Stomach (tissue), 9 donors: ENCODE results near the gene RPL13A. TPM values are rescaled to one million over a fixed set of nuclear protein-coding genes. Genes with fewer than 3 reads are reported as not detected.

Experiments
- DNase-seq, 2 donors: peaks; one replicate each; pipeline versions ENCODE4 v3.0.0 to v3.0.0-alpha.2; 2013 to 2019
- H3K27ac ChIP-seq, 5 donors: fragments of 200-600 bp in 4 of 5; sonication (generic) in 4 of 5; one replicate each; pipeline ENCODE4 v1.5.1; 2013 to 2019; ENCODE audit warnings: mild to moderate bottlenecking in 1 of 5, moderate library complexity in 1 of 5
- H3K27me3 ChIP-seq, 3 donors: fragments of 200-600 bp; sonication (generic); one replicate each; pipeline ENCODE4 v1.5.1; 2017 to 2019; ENCODE audit warnings: mixed run types in 1 of 3
- H3K36me3 ChIP-seq, 4 donors: fragments of 200-600 bp; sonication (generic); 1 replicate in 3 of 4; 2 replicates in 1 of 4; pipeline ENCODE4 v1.5.1; 2016 to 2019
- H3K4me1 ChIP-seq, 4 donors: fragments of 200-600 bp; sonication (generic); one replicate each; pipeline ENCODE4 v1.5.1; 2016 to 2019
- H3K4me3 ChIP-seq, 4 donors: fragments of 200-600 bp; sonication (generic) in 3 of 4; one replicate each; pipeline ENCODE4 v1.5.1; 2016 to 2019; ENCODE audit warnings: mild to moderate bottlenecking in 1 of 4
- H3K9me3 ChIP-seq, 4 donors: fragments of 200-600 bp; sonication (generic); one replicate each; pipeline ENCODE4 v1.5.1; 2016 to 2019
- EP300 ChIP-seq: sonication (generic); formaldehyde crosslinking; IDR thresholded peaks from one replicate; pipeline ENCODE4 v1.6.1; 2017; ENCODE audit warnings: antibody characterized with exemption
- POLR2A ChIP-seq, 4 donors: fragments of 450-650 bp; IDR thresholded peaks; one replicate each; pipeline ENCODE4 v1.6.1; 2016; ENCODE audit warnings: antibody characterized with exemption in 4 of 4, control low read depth in 2 of 4, mild to moderate bottlenecking in 1 of 4, moderate library complexity in 1 of 4
- POLR2AphosphoS5 ChIP-seq, 3 donors: sonication (generic); formaldehyde crosslinking; IDR thresholded peaks; one replicate each; pipeline ENCODE4 v1.6.1; 2016; ENCODE audit warnings: antibody characterized with exemption in 3 of 3
- WGBS, 5 donors: extraction: QIAGEN DNeasy Blood & Tissue Kit in 3 of 5; methylation state at CpG; one replicate each; pipeline versions ENCODE4 v1.1.5 to v1.1.7; 2013 to 2018; 5-methylcytosine and 5-hydroxymethylcytosine counted together
- intact Hi-C: fragments of 100-400 bp; cut with DNase I; formaldehyde crosslinking; loops from one replicate; pipeline ENCODE4 v1.15.1; 2023; ENCODE audit warnings: low total_unique reads
- polyA plus RNA-seq, 3 donors: library from polyadenylated mRNA; stranded (reverse); fragments of 200-250 nt; gene quantifications; one replicate each; pipeline ENCODE4 v1.2.3, GENCODE V29; 2013
- total RNA-seq, 5 donors: library from RNA; depleted of rRNA; stranded (reverse); fragments of >200 nt; gene quantifications; one replicate each; pipeline versions ENCODE4 v1.1.0 to v1.2.3, GENCODE V29; 2014 to 2016
- TF ChIP-seq, protein P1 (sequence below), 7 experiments: fragments of 450-650 bp in 4 of 7; fragments of 200-600 bp in 3 of 7; sonication (generic) in 3 of 7; IDR thresholded peaks; one replicate each; pipeline ENCODE4 v1.5.1; 2016 to 2019; ENCODE audit warnings: antibody characterized with exemption in 7 of 7, control low read depth in 2 of 7, mild to moderate bottlenecking in 1 of 7
- donor health status: healthy with polysubstance abuse.
- donor health status: Bipolar disorder and iron deficiency.
- donor health status: healthy.

RPL13A gene
- total and polyA plus RNA-seq, 8 donors: 2,540 to 5,817 (median 3,195) TPM

DNA sequence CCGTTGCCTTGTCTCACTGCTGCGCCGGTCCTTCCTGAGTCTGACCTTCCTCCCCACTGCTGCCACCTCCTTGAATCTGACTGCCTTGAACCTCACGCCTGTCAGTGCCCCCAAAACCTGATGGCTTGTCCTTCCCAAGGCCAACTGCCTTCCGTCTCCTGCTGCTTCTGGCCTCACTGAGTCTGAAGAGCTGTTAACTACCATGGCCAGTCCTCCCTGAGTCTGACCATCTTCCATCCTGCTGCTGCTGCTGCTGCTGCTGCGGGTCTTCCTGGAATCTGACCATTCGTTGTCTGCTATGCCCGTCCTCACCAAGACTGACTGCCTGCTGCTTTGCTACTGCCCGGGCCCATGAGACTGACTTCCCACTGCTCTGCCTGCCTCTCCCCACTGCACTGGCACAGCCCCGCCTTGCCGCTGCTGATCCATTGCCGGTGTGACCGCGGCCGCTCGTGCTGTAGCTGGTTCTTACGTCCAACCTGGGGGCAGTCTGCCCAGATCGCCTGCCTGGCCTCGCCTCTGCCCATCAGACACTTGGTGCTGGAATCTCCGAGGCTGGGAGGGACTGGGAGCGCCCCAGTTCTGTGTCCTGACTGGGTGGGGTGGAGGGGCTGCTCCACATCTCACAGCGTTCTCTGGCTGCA lies 37.5 kb downstream of the RPL13A start:
- DNase-seq: no peak
- 82 to 88% (median 86%) methylated on average over 19 to 22 of the region's 22 CpGs for WGBS, 5 donors
- TF ChIP-seq, protein P1, sequence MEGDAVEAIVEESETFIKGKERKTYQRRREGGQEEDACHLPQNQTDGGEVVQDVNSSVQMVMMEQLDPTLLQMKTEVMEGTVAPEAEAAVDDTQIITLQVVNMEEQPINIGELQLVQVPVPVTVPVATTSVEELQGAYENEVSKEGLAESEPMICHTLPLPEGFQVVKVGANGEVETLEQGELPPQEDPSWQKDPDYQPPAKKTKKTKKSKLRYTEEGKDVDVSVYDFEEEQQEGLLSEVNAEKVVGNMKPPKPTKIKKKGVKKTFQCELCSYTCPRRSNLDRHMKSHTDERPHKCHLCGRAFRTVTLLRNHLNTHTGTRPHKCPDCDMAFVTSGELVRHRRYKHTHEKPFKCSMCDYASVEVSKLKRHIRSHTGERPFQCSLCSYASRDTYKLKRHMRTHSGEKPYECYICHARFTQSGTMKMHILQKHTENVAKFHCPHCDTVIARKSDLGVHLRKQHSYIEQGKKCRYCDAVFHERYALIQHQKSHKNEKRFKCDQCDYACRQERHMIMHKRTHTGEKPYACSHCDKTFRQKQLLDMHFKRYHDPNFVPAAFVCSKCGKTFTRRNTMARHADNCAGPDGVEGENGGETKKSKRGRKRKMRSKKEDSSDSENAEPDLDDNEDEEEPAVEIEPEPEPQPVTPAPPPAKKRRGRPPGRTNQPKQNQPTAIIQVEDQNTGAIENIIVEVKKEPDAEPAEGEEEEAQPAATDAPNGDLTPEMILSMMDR (IDR thresholded peaks at IDR 0.05): no peak
- no peak for TF ChIP-seq POLR2A (IDR thresholded peaks at IDR 0.05)
- TF ChIP-seq POLR2AphosphoS5 (IDR thresholded peaks at IDR 0.05): no peak
- no peak for TF ChIP-seq EP300
- H3K4me1 ChIP-seq: peaks cover 0 to 25% (median 19%) of the 10 kb centered on the region in 4 donors
- H3K36me3 ChIP-seq: peaks cover 0 to 49% (median 44%) of the 10 kb centered on the region in 4 donors
- H3K27ac ChIP-seq: no peak overlapping the region
- intact Hi-C loops: no loop called here
- no peak overlapping the region for H3K4me3 ChIP-seq
- no peaks in the 10 kb centered on the region for H3K9me3 ChIP-seq
- H3K27me3 ChIP-seq: no peaks in the 10 kb centered on the region

DNA sequence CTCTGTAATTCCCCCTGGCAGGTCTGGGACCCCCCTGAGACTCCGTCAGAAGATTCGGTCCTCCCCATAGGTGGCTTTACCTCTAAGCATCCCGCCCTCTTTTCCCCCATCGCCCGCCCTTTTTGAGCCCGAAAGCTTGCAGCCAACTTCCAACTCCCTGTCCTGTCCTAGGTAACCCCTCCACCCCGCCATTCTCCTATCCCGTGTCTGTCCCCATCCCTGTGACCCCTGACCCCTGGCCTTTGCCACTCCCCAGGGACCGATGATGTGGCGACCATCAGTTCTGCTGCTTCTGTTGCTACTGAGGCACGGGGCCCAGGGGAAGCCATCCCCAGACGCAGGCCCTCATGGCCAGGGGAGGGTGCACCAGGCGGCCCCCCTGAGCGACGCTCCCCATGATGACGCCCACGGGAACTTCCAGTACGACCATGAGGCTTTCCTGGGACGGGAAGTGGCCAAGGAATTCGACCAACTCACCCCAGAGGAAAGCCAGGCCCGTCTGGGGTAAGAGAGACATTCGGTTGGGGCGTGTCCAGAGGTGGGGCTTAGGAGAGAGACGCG lies 40.9 kb downstream of the RPL13A start:
- Histone ChIP-seq H3K27ac (peak overlapping the region in 3 of 5 donors; percentile 24 to 74 (median 72)), H3K4me3 (peak overlapping the region; percentile 35 to 49 (median 43)), H3K4me1 (peaks cover 3 to 31% (median 20%) of the 10 kb centered on the region in 4 donors), H3K27me3 (no peaks in the 10 kb centered on the region), H3K36me3 (peaks cover 0 to 32% (median 24%) of the 10 kb centered on the region in 4 donors), H3K9me3 (no peaks in the 10 kb centered on the region)
- 58 to 76% (median 62%) methylated on average over 23 to 25 of the region's 25 CpGs for WGBS, 5 donors
- no peak for DNase-seq
- no peak for TF ChIP-seq POLR2A (IDR thresholded peaks at IDR 0.05)
- no peak for TF ChIP-seq EP300
- no peak for TF ChIP-seq POLR2AphosphoS5 (IDR thresholded peaks at IDR 0.05)
- TF ChIP-seq, protein P1 (IDR thresholded peaks at IDR 0.05): no peak
- intact Hi-C loops: no loop called here

DNA sequence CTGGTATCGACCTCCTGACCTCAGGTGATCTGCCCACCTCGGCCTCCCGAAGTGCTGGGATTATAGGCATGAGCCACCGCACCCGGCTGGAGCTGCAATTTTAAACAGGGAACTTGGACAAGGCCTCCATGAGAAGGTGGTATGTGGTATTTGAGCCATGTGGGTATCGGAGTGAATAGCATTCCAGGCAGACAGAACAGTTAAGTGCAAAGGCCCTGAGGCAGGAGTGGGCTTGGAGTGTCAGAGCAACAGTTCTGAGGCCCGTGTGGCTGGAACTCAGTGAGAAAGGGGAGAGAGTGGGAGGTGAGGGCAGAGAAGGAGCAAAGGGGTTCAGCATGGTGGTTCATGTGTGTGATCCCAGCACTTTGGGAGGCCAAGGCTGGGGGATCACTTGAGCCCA lies 43.3 kb downstream of the RPL13A start:
- TF ChIP-seq POLR2A (IDR thresholded peaks at IDR 0.05) (no peak), EP300 (no peak), POLR2AphosphoS5 (IDR thresholded peaks at IDR 0.05) (no peak)
- TF ChIP-seq, protein P1 (IDR thresholded peaks at IDR 0.05): no peak
- peaks cover 0 to 15% (median 8%) of the 10 kb centered on the region in 4 donors for H3K36me3 ChIP-seq
- no peak for DNase-seq
- peaks cover 11 to 49% (median 32%) of the 10 kb centered on the region in 4 donors for H3K4me1 ChIP-seq
- H3K4me3 ChIP-seq: no peak overlapping the region
- intact Hi-C loops: no loop called here
- H3K27me3 ChIP-seq: no peaks in the 10 kb centered on the region
- no peak overlapping the region for H3K27ac ChIP-seq
- 94 to 97% (median 95%) methylated on average over 6 to 7 of the region's 7 CpGs for WGBS, 5 donors
- no peaks in the 10 kb centered on the region for H3K9me3 ChIP-seq

DNA sequence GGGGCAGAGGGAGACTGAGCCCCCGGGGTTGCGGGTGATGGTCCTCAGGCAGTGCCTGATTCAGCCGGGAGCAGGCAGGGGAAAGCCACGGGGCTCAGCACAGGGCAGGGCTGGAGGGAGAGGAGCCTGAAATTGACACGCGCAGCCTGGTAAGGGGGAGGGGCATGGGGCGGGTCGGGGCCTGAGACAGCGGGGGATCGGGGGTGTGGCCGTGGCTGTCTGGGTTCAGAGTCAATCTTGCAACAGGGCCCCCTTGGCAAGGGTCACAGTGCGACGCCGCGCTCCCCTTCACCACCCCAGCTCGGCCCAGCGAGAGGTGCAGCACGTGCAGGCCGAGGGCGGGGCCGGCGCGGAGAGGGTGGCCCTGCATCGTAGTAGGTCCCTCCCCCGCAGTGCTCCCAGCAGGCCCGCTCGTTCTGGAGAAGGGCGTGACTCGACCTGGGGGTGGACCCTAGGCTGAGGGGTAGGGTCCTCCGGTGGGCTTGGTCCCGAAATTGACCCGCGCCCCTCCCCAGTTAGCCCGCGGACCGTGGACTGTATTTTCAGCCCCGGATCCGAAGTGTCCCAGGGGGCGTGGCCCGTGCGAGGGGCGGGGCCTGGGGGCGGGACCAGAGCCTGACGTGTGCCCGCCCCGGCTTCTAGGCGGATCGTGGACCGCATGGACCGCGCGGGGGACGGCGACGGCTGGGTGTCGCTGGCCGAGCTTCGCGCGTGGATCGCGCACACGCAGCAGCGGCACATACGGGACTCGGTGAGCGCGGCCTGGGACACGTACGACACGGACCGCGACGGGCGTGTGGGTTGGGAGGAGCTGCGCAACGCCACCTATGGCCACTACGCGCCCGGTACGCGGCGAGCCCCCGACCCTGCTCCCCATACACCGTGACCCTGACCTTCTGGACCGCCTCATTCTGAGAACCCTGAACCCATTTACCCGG lies 46.4 kb downstream of the RPL13A start:
- peaks cover 11 to 30% (median 16%) of the 10 kb centered on the region in 4 donors for H3K4me1 ChIP-seq
- H3K36me3 ChIP-seq: peaks cover 2 to 33% (median 20%) of the 10 kb centered on the region in 4 donors
- intact Hi-C loops: no loop called here
- DNase-seq: peak; percentile 82 to 93
- WGBS, 5 donors: 3 to 9% (median 5%) methylated on average over 39 to 87 of the region's 87 CpGs
- peak overlapping the region; percentile 52 to 85 (median 63) for H3K4me3 ChIP-seq
- TF ChIP-seq, protein P1 (IDR thresholded peaks at IDR 0.05): peak in 5 of 7 experiments; percentile 20 to 30 (median 27)
- no peak for TF ChIP-seq POLR2A (IDR thresholded peaks at IDR 0.05)
- TF ChIP-seq POLR2AphosphoS5 (IDR thresholded peaks at IDR 0.05): no peak
- TF ChIP-seq EP300: no peak
- no peaks in the 10 kb centered on the region for H3K9me3 ChIP-seq
- peak overlapping the region in 3 of 5 donors; percentile 20 to 59 (median 43) for H3K27ac ChIP-seq
- no peaks in the 10 kb centered on the region for H3K27me3 ChIP-seq
